HG03039 (cell line): ENCODE data around the gene RIC8B.

Source experiments
- ATAC-seq: cut with Tn5 transposase; IDR thresholded peaks from one replicate; pipeline ENCODE4 v1.9.1; 2021; ENCODE audit warnings: mild to moderate bottlenecking, moderate library complexity; ENCODE audit not compliant: unreplicated experiment

The RIC8B gene

DNA sequence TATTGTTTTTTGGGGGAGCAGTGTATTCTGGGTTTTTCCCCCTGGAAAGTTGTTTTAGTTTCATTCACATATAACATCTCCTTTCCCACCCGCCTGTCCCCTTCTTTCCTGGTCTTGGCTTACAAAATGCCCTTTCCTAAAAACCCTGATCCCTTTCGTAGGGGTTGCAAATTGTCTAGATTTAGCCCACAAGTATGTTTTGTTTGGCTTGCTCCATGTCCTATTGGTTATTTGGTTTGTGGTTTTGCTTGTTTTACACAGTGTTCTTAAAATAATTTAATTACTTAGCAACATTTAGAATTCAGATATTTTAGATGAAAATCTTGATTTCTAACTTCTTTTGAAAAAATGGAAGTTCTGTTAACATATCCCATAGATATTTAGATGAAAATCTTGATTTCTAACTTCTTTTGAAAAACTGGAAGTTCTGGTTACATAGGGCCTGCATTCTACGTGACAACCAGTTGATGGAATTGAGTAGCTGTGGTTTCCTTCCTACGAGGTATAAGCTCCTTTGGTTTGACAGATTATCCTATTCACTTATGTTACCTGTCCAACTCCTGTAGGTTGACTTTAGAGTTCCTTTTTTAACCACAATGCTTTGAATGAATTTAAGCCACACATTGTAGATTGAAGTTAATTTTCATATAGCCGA lies 92.1 kb downstream of the RIC8B start:
- no peak for ATAC-seq

- no peak for ATAC-seq
Observed at GRCh38 chr12:106867651-106868050, 93.2 kb downstream of the RIC8B start.

DNA sequence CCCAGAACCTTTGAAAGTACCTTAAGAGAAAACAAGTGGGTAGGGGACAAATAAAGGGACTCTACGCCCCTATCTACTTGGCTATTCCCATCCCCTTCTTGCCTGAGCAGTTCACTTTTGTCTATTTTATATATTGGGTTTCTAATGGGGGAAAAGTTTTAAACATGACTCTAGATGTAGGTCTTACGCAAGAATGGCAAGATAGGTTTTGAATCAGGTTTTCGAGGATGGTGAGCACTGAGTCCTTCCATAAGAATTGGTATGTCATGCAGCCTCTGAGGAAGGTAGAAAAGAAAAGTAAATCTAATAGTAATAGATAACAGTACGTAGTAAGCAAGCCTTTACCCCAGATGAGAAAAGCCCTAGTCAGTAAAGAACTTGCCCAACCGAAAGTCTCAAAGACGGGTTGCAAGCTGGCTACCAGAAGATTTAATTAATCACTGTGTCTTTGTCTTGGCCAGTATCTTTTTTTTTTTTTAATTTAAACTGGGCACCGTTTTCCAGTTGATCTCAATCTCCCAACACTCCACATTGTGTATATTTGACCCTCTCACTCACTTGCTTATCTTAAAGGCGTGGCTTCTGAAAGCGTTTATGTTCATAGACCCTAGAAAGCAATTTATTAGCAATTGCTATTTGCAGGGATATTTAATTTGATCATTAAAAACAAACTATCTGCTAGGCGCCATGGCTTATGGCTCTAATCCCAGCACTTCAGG lies 94.7 kb downstream of the RIC8B start:
- ATAC-seq, result no peak

GRCh38 chr12:106870116-106870515 lies 95.6 kb downstream of the RIC8B start:
- no peak for ATAC-seq

GRCh38 chr12:106871477-106871876 lies 97.0 kb downstream of the RIC8B start:
- no peak for ATAC-seq

GRCh38 chr12:106873983-106874382 lies 99.5 kb downstream of the RIC8B start:
- no peak for ATAC-seq

DNA sequence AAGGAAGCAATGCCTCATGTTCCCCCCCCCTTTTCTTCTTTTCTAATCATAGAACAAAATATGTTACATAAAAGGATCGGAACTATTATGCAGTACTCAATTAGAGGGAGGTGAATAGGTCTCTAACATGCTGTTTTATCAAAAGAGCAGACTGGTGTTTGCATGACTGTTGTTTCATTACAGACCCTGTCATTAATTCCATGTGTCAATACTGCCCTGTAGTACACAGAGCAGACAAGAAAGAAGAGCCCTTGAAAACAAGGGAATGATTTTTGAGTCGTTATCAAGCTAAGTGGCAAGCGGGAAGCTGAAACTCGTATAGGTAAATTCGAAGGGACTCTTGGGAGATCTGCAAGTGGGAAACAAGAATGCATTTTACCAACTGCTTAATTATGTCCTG lies 104.3 kb downstream of the RIC8B start:
- no peak for ATAC-seq

GRCh38 chr12:106879612-106880011 lies 105.1 kb downstream of the RIC8B start:
- no peak for ATAC-seq

GRCh38 chr12:106883426-106883825 lies 108.9 kb downstream of the RIC8B start:
- no peak for ATAC-seq

GRCh38 chr12:106885026-106885425 lies 110.5 kb downstream of the RIC8B start:
- ATAC-seq, result no peak

DNA sequence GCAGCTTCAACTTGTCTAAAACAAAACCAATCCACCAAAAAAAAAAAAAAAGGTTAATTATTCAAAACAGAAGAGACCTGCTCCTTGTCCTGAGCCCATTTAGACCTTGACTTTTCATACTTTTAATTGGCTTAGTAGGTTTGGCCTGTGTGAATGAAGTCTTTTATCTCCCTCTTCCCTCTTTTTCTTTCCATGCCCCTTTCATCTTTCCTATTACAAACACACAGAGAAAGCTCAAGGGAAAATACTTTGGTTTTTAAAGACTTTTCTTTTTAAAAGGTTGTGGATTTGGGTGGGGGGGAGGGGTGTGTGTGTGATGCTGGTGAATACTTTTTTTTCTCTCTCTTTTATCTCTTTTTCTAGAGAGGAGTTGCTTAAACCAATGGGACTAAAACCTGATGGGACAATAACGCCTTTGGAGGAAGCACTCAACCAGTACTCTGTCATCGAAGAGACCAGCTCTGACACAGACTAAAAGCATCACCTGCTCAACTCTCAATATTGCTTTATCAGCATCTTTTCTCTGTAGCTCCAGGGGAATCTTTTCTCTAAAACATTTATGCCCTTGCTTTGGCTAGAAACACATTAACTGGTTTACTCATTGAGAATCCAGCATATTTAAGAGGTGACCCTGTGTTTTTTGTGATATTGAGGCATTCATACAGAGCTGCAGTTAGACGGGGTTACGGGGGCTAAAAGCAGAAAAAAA lies 111.2 kb downstream of the RIC8B start:
- ATAC-seq, result no peak

DNA sequence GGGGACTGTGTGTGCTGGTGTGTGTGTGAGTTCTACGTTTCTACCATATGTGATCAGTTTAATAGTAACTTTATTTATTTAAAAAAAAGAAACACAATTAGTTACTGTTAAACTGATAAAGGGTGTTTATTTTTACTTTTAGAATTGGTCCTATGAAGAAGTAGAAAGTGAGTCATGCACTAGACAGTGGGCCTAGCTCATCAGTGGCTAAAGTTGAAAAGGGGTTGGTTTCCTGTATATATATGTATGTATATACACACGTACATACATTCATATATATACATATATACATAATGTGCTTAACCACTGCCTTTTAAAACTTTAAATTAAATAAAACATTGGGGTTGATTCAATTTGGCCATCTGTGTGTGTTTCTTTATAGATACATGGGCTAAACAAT lies 112.5 kb downstream of the RIC8B start:
- ATAC-seq, result no peak

DNA sequence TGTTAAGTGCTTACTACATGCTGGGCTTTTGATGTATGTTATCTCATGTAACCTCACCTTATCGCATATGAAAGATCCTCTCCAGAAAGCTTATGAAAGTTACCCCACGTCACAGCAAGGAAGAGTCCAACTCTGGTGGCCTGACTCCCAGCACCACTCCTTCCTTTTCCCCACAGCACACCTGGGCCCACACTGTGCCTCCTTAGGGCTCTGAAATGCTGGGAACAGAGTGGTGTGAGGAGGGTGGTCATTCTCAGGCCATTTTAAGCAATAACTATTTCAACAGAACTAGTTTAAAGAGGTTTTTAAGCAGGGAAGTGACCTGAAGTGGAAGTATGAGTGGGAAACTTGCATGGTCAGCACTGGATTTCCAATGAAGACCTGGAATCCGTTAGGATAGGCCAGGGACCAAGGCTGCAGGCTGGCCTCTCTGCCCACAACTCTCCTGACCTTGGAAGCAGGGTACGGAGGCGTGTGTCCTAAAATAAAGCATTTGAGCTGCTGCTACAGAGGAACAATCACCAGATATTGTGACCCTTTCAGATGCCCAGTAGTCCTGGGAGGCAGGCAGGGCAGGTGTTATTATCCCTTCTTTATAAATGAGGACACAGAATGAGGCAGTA lies 114.0 kb downstream of the RIC8B start:
- no peak for ATAC-seq

- ATAC-seq, result no peak
Observed at GRCh38 chr12:106889326-106889725, 114.8 kb downstream of the RIC8B start.

DNA sequence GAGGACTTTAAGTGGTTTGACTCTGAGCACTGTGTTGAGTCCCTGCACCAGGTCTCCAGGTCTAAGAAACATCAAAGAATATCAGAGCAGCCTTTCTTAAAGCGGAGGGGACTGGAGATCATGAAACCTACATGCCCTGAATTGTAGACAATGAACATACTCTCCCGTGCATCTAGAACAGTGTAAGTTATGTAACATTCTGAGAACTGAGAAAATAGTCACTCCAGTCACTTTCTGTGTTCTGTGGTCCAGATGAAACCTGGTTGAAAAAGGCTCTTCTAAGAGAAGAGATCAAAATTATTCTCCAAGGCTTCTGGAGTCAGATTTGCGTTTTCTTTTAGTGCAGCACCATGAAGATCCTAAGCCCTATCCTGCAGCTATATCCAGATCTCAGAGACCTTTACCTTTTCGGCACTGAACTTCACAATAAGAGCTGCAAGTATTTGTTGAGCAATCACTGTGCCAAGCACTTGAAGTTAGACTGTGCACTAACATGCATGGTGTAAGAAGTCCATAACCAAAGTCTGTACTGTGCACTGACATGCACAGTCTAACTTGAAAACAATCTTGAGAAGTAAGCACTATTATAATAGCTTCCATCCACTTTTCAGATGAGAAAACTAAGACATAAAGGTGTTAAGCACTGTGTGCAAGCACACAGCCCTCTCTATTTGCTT lies 115.6 kb downstream of the RIC8B start:
- no peak for ATAC-seq

- no peak for ATAC-seq
Observed at GRCh38 chr12:106892075-106892474, 117.6 kb downstream of the RIC8B start.

GRCh38 chr12:106893451-106893850 lies 119.0 kb downstream of the RIC8B start:
- no peak for ATAC-seq

GRCh38 chr12:106894774-106895173 lies 120.3 kb downstream of the RIC8B start:
- no peak for ATAC-seq

DNA sequence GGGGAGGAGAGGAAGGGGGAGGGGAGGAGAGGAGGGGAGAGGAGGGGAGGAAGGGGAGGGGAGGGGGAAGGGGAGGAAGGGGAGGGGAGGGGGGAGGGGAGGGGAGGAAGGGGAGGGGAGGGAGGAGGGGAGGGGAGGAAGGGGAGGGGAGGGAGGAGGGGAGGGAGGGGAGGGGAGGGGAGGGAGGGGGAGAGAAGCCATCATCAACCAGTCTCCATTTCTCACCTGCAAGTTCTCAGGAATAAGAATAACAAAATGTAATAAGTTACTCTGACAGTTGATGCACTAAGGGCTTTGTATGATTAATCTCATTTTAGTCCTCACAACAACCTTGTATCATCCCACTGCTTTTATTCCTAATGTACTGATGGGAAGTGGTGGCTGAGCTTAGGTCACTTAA lies 122.1 kb downstream of the RIC8B start:
- no peak for ATAC-seq

DNA sequence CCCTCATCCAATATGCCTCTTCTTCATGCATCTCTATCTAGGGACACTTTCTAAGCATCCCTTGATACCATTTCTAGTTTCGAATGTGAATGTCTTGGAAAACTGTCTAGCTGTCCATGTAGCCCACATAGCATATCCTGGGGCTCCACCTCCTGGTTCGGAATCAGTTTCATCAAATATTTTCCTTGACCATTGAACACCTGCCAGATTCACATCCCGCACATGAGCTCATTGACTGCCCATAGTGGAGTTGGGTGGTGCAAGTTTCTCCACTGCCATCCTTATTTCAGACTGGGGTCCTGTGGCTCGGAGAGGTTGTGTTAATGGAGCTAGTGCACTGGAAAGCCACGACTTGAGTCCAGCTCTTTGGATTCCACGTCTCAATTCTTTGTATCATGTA lies 122.6 kb downstream of the RIC8B start:
- no peak for ATAC-seq
